GM19035 (cell line): ENCODE measurements around the gene SNUPN.

ENCODE experiments used
- ATAC-seq: cut with Tn5 transposase; IDR thresholded peaks from one replicate; pipeline ENCODE4 v1.9.1; 2021; ENCODE audit not compliant: unreplicated experiment

The SNUPN gene

GRCh38 chr15:75654201-75654907 lies 28.8 kb upstream of the SNUPN start:
- no peak for ATAC-seq

GRCh38 chr15:75653347-75653913 lies 27.9 kb upstream of the SNUPN start:
- ATAC-seq, result no peak

GRCh38 chr15:75651810-75652543 lies 26.5 kb upstream of the SNUPN start:
- ATAC-seq, result no peak

GRCh38 chr15:75650908-75651809 lies 25.6 kb upstream of the SNUPN start:
- no peak for ATAC-seq

- no peak for ATAC-seq
These were observed 24.3 kb upstream of the SNUPN start for GRCh38 chr15:75649848-75650247.

GRCh38 chr15:75649045-75649761 lies 23.7 kb upstream of the SNUPN start:
- no peak for ATAC-seq

- ATAC-seq, result no peak
These were observed 22.9 kb upstream of the SNUPN start for GRCh38 chr15:75648156-75649000.

- ATAC-seq, result no peak
These were observed 22.0 kb upstream of the SNUPN start, which contains the start of gene SNX33 for GRCh38 chr15:75647370-75648155. SNX33 (plus strand) TSS chr15:75647912; CDS start chr15:75649103, 1,191 bp downstream.

GRCh38 chr15:75646944-75647364 lies 21.4 kb upstream of the SNUPN start:
- ATAC-seq, result no peak

GRCh38 chr15:75646112-75646943 lies 20.8 kb upstream of the SNUPN start:
- no peak for ATAC-seq

GRCh38 chr15:75644376-75644775 lies 18.9 kb upstream of the SNUPN start:
- no peak for ATAC-seq

- ATAC-seq, result no peak
These were observed 16.1 kb upstream of the SNUPN start for GRCh38 chr15:75641603-75642002.

GRCh38 chr15:75641179-75641503 lies 15.6 kb upstream of the SNUPN start:
- ATAC-seq, result no peak

GRCh38 chr15:75640483-75641178 lies 15.1 kb upstream of the SNUPN start:
- ATAC-seq, result peak; percentile 38

GRCh38 chr15:75639709-75640482 lies 14.4 kb upstream of the SNUPN start, which contains the start of gene IMP3:
IMP3 (minus strand) TSS chr15:75640224; CDS start chr15:75640168, 56 bp downstream.
- ATAC-seq, result peak; percentile 88

- ATAC-seq, result no peak
These were observed 13.7 kb upstream of the SNUPN start for GRCh38 chr15:75639191-75639708.
